Endometrium (tissue), 2 donors: ENCODE measurements around the gene TNKS1BP1.
A peak's percentile ranks its signal among the peaks of the same experiment; 100 is the strongest.

Experiments used
- FAIRE-seq: peaks from 2 replicates; lab custom pipeline; 2012; peaks lifted over from hg19 to GRCh38; lab: Jason Lieb, UNC
- donor health status: control.
- donor health status: control.

Gene TNKS1BP1

GRCh38 chr11:57327721-57328120 lies 3.0 kb upstream of the TNKS1BP1 start:
- no peak for FAIRE-seq

- FAIRE-seq: no peak
Observed at GRCh38 chr11:57325735-57326048, 940 bp upstream of the TNKS1BP1 start.

DNA sequence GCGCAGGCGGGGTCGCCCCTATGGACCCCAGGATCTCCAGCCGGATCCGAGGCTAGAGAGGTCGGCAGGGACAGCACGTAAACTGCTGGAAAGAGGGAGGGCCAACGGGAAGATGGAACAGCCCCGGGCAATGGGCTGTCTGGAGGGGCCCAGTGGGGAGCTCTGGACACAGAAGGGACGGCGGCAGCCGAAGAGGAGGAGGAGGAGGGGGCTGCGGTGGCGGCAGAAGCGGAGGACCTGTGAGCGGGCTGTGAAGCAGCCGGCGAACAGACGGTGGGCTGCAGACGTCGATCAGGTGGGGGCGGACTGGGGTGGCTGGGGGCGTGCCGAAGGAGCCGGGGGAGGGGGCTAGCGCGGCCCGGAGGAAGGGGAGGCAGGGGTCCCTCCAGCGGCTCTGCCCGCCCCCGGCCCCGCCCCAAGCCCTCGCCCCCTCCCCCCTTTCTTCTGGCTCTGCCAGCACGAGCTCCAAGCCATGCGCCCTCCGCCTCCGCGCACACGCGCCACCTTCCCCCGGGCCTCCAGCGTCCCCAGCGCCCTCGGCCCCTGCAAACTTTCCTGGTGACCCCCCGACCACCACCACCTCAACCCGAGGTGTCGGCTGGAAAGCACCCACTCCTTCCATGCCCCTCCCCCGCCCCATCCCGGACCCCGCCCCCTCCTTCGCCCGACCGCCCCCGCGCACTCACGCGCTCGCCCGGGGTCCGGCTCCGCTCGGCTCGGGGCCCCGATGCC lies 432 bp downstream of the TNKS1BP1 start:
- FAIRE-seq: no peak

GRCh38 chr11:57323855-57324153 lies 948 bp downstream of the TNKS1BP1 start:
- FAIRE-seq: no peak

DNA sequence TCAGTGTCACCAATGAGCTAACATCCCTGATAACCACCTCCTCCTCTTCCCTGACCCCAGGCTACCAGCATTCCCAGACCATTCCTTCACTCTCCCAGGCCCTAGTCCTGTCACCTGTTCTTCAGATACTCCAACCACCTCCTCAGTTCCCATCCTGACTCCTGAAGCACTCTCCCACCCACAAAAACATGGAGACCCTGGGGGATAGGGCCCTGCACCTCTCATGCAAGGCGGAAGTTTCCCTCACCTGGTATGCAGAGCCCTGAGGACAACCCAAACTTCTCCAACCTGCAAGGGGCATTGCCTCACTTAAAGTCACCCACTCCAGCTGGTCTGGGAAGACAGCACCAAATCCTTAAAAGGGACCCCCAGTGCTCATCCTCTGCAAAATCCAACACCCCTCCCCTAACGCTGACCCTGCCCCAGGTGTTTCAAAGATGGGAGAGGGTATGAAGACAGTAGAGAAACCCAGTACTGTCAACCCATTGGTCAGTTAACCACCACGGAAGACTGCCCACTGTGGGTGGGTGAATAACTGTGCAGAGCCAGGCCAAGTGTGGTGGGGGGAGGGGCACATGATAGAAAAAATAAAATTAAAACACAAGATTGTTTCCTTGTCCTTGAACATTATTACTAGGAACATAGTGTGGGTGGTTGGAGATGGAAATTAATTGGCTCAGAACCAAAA lies 1.4 kb downstream of the TNKS1BP1 start:
- no peak for FAIRE-seq

DNA sequence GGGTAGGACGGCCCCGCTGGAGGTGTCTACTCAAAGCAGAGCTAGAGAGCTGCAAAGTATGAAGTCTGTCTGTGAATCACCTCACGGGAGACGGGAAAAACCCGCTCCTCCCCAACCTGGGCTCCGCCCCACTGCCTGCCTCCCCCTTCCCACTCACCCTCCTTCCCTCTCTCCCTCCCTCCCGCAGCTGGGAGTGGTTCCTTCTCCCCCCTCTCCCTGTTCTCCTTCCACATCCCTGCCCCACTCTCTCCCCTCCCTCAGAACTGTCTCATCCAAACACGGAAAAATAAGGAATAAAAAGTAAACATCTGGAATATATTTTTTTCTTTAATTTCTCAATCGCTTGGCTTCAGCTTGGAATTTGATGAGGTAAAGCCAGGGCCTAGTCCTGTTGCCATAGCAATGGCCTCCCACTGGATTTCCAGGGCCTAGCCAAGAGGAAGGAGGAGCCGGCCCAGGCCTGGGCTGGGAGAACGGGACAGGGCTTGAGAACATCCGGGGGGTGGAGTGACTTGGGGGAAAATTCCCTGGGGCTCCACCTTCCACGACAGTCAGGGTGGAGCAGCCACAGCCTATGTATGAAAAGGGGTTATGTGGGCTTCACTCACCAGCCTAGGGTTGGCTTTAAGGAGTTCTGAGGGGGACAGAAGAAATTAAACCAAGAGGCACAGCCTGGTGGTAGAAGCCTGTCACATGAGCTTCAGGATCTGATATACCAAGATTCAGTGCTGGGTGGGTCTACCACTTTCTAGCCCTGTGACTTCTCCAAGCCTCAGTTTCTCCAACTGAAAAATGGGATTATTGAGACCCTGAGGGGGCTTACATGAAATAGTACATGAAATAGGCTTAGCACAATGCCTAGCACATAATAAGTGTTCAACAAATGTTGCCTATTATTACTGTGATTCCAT lies 2.2 kb downstream of the TNKS1BP1 start:
- FAIRE-seq: peak; percentile 98

- no peak for FAIRE-seq
Observed at GRCh38 chr11:57321388-57322255, 3.1 kb downstream of the TNKS1BP1 start.

GRCh38 chr11:57320719-57321387 lies 3.9 kb downstream of the TNKS1BP1 start:
- no peak for FAIRE-seq

GRCh38 chr11:57320067-57320718 lies 4.6 kb downstream of the TNKS1BP1 start:
- FAIRE-seq: no peak

DNA sequence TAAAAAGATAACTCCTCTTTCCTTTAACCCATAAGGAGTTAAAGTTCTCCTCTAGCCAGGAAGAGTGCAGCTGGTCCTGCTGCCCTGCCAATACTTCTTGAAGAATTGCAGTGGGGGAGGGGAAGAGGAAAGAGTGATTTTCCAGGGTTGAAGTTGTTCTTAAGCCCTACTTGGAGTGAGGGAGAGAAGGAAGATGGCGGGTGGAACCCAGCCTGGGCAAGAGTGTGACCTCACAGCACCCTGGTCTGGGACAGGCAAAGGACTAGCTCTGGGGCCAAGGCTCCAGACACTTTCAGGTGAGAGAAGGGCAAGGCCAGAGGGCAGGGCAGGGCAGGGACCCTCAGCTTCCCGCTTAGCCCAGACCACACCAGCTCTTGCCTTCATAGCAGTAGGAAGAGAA lies 6.6 kb downstream of the TNKS1BP1 start:
- FAIRE-seq: no peak

GRCh38 chr11:57316017-57316416 lies 8.7 kb downstream of the TNKS1BP1 start:
- no peak for FAIRE-seq

DNA sequence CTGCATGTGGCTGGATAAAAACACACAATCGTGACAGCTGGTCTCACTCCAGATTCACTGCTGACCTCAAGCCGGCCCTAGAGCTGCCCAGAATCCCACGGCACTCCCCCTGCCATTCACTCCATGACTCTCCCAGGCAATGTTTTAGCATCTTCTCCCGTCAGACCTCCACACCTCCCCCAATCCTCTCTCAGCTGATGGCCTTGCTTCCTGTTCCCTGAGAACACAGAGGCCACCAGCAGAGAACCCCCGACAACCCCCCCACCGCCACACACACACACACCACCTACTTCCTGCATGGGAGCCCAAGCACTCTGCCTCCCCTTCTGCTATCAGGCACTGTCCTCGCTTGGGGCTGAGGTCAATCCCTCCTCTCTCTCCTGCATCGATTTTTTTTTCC lies 9.3 kb downstream of the TNKS1BP1 start:
- FAIRE-seq: no peak

- no peak for FAIRE-seq
Observed at GRCh38 chr11:57314221-57314973, 10.4 kb downstream of the TNKS1BP1 start.

DNA sequence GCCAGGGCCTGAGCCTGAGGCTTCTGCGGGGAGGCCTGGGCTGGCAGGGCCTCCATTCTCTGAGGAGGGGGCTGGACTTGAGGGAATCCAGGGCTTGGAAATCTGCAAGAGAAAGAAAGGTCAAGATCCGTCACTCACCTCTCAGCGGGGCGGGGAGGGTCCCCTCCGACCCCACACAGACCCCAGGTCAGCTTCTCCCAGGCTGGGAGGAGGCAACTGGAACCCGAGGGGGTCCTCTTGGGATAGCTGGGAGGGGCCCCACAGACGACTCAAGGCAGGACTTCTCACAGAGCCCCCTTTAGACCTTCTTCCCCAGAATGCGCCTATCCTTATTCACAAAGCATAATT lies 11.0 kb downstream of the TNKS1BP1 start:
- no peak for FAIRE-seq

GRCh38 chr11:57313071-57313787 lies 11.5 kb downstream of the TNKS1BP1 start:
- FAIRE-seq: no peak

DNA sequence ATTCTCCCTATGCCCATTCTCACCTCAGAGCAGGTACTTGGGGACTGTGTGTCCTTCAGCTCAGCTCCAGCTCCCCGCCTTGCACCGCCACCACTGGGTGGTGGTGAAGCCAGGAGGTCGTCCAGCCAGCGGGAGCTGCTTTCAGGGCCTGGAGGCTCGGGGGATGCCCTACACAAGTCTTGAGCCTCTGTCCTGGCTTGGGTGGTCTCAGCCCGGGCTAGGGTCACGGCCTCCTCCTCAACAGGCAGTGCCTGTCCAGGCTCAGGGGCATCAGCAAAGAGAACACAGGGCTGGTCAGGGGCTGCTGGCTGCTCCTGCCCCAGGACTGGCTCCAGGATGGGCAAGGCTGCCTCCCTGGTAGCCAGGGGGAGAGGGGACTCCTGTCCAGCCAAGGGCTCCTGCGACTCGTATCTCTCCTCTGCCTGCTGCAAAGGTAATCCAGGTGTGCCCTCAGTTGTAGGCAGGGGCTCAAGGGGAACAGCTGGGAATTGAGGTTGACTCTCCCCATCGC lies 12.2 kb downstream of the TNKS1BP1 start:
- no peak for FAIRE-seq

- no peak for FAIRE-seq
Observed at GRCh38 chr11:57311109-57311936, 13.4 kb downstream of the TNKS1BP1 start.

GRCh38 chr11:57310630-57311086 lies 14.1 kb downstream of the TNKS1BP1 start:
- FAIRE-seq: no peak

- no peak for FAIRE-seq
Observed at GRCh38 chr11:57310091-57310490, 14.7 kb downstream of the TNKS1BP1 start.
